Measurements from ENCODE around the gene TMEM161A. TPM values are rescaled to one million over a fixed set of nuclear protein-coding genes. Genes with fewer than 3 reads are reported as not detected.
A peak's percentile ranks its signal among the peaks of the same experiment; 100 is the strongest.

TMEM161A gene
- total RNA-seq, 6 experiments from 2014 or later: 20.2 to 29.4 (median 22.2) TPM

DNA sequence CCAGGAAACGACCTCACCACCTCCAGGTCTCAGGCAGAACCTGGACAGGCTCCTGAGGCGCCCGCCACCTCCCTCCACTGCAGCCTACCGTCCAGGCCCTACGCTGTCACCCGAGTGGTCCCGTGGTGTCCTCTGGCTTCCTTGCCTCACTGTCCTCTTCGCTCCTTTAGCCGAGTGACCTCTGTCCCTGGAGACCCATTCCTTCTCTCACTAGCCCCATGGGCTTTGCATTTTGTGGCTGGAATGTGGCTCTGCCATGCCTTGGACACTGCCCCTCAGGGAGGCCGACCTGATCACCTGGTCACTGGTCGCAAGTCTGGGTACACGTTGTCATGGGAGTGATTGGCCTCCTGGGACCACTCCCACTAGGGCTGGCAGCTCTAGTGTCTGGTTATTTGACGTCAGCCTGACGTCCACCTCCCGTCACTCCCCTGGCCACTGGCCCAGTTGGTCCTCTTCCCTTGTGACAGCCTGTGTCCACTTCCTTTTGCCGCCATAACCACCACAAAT, 56.6 kb downstream of the TMEM161A start:
- WGBS (ENCODE audit: insufficient coverage, low coverage, low lambda C conversion rate, missing lambda C conversion rate): 77% methylated on average over 13 of the region's 16 CpGs
- TF ChIP-seq, protein P1, sequence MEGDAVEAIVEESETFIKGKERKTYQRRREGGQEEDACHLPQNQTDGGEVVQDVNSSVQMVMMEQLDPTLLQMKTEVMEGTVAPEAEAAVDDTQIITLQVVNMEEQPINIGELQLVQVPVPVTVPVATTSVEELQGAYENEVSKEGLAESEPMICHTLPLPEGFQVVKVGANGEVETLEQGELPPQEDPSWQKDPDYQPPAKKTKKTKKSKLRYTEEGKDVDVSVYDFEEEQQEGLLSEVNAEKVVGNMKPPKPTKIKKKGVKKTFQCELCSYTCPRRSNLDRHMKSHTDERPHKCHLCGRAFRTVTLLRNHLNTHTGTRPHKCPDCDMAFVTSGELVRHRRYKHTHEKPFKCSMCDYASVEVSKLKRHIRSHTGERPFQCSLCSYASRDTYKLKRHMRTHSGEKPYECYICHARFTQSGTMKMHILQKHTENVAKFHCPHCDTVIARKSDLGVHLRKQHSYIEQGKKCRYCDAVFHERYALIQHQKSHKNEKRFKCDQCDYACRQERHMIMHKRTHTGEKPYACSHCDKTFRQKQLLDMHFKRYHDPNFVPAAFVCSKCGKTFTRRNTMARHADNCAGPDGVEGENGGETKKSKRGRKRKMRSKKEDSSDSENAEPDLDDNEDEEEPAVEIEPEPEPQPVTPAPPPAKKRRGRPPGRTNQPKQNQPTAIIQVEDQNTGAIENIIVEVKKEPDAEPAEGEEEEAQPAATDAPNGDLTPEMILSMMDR (IDR thresholded peaks at IDR 0.05): no peak
- no peak for TF ChIP-seq POLR2A (IDR thresholded peaks at IDR 0.05)
- no peak overlapping the region for H3K4me3 ChIP-seq
- peak overlapping the region in 2 of 3 donors; percentile 62 to 71 for H3K27ac ChIP-seq
- no peaks in the 10 kb centered on the region for H3K27me3 ChIP-seq
- peak; percentile 21 to 84 (median 48) for ATAC-seq
- H3K36me3 ChIP-seq: peaks cover 0 to 3% (median 0%) of the 10 kb centered on the region in 4 donors
- DNase-seq: peak in 2 of 3 donors; percentile 77 to 86
- H3K9me3 ChIP-seq: no peaks in the 10 kb centered on the region
- H3K4me1 ChIP-seq: peaks cover 0 to 29% (median 6%) of the 10 kb centered on the region in 4 donors
- intact Hi-C loops (cut with DNase I): no loop called here

DNA sequence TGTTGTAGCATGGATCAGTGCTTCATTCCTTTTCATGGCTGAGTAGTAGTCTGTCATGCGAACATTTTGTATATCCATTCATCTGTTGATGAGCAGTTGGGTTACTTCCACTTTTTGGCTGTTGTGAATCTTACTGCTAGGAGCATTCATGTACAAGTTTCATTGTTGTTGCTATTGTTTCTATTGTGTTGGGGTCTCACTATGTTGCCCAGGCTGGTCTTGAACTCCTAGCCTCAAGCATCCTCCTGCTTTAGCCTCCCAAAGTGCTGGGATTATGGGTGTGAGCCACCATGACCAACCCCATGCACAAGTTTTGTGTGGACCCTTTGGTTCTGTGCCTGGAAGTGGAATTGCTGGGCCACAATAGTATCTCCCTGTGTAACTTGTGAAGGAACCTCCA, 58.7 kb downstream of the TMEM161A start:
- Histone ChIP-seq H3K36me3 (peaks cover 0 to 3% (median 0%) of the 10 kb centered on the region in 4 donors), H3K27ac (no peak overlapping the region), H3K4me3 (no peak overlapping the region), H3K27me3 (no peaks in the 10 kb centered on the region), H3K4me1 (peaks cover 0 to 32% (median 6%) of the 10 kb centered on the region in 4 donors), H3K9me3 (no peaks in the 10 kb centered on the region)
- ATAC-seq (no peak), DNase-seq (no peak)
- 86% methylated on average over 1 of the region's 1 CpG for WGBS (ENCODE audit: insufficient coverage, low coverage, low lambda C conversion rate, missing lambda C conversion rate)
- TF ChIP-seq POLR2A (IDR thresholded peaks at IDR 0.05): no peak
- TF ChIP-seq, protein P1 (IDR thresholded peaks at IDR 0.05): no peak
- intact Hi-C loops (cut with DNase I): no loop called here

DNA sequence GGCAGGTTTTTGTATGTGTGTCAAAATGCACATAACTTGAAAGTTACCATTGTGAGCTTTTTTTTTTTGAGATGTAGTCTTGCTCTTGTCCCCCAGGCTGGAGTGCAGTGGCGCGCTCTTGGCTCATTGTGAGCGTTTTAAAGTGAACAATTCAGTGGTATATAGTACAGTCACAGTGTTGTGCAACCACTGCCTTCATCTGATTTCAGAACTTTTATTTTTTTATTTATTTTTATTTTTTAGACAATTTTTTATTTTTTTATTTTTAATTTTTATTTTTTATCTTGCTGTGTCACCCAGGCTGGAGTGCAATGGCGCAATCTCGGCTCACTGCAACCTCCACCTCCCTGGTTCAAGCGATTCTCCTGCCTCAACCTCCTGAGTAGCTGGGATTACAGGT, 59.5 kb downstream of the TMEM161A start:
- Histone ChIP-seq H3K27me3 (no peaks in the 10 kb centered on the region), H3K9me3 (no peaks in the 10 kb centered on the region), H3K36me3 (peaks cover 0 to 3% (median 0%) of the 10 kb centered on the region in 4 donors), H3K27ac (no peak overlapping the region), H3K4me3 (no peak overlapping the region), H3K4me1 (peaks cover 0 to 39% (median 8%) of the 10 kb centered on the region in 4 donors)
- no peak for TF ChIP-seq POLR2A (IDR thresholded peaks at IDR 0.05)
- TF ChIP-seq, protein P1 (IDR thresholded peaks at IDR 0.05): no peak
- DNase-seq (no peak), ATAC-seq (no peak)
- intact Hi-C loops (cut with DNase I): no loop called here
- 86% methylated on average over 6 of the region's 6 CpGs for WGBS (ENCODE audit: insufficient coverage, low coverage, low lambda C conversion rate, missing lambda C conversion rate)

DNA sequence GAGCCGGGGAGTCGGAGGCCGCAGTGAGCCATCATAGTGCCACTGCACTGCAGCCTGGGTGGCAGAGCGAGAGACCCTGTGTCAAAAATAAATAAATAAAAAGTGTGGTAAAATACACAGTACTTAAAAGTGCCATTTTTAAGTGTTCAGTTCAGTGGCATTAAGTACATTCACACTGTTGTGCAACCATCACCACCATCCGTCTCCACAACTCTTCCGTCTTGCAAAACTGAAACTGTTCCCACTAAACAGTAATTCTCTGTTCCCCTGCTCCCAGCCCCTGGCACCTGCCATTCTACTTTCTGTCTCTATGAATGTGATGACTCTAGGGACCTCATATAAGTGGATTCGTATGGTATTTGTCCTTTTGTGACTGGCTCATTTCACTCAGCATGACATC, 61.2 kb downstream of the TMEM161A start:
- Histone ChIP-seq H3K4me1 (peaks cover 0 to 47% (median 13%) of the 10 kb centered on the region in 4 donors), H3K27ac (peak overlapping the region in 2 of 3 donors; percentile 28 to 57), H3K36me3 (peaks cover 0 to 3% (median 0%) of the 10 kb centered on the region in 4 donors), H3K9me3 (no peaks in the 10 kb centered on the region), H3K27me3 (no peaks in the 10 kb centered on the region), H3K4me3 (no peak overlapping the region)
- ATAC-seq (peak; percentile 7 to 70 (median 44)), DNase-seq (no peak)
- WGBS (ENCODE audit: insufficient coverage, low coverage, low lambda C conversion rate, missing lambda C conversion rate): 38% methylated on average over 5 of the region's 7 CpGs
- TF ChIP-seq, protein P1 (IDR thresholded peaks at IDR 0.05): no peak
- TF ChIP-seq POLR2A (IDR thresholded peaks at IDR 0.05): no peak
- intact Hi-C loops (cut with DNase I): no loop called here
